ENCODE data around the gene GPR162. TPM values are rescaled to one million over a fixed set of nuclear protein-coding genes. Genes with fewer than 3 reads are reported as not detected.

The GPR162 gene
- total and polyA plus RNA-seq, 11 donors: 1.8 to 7.7 (median 3.0) TPM

DNA sequence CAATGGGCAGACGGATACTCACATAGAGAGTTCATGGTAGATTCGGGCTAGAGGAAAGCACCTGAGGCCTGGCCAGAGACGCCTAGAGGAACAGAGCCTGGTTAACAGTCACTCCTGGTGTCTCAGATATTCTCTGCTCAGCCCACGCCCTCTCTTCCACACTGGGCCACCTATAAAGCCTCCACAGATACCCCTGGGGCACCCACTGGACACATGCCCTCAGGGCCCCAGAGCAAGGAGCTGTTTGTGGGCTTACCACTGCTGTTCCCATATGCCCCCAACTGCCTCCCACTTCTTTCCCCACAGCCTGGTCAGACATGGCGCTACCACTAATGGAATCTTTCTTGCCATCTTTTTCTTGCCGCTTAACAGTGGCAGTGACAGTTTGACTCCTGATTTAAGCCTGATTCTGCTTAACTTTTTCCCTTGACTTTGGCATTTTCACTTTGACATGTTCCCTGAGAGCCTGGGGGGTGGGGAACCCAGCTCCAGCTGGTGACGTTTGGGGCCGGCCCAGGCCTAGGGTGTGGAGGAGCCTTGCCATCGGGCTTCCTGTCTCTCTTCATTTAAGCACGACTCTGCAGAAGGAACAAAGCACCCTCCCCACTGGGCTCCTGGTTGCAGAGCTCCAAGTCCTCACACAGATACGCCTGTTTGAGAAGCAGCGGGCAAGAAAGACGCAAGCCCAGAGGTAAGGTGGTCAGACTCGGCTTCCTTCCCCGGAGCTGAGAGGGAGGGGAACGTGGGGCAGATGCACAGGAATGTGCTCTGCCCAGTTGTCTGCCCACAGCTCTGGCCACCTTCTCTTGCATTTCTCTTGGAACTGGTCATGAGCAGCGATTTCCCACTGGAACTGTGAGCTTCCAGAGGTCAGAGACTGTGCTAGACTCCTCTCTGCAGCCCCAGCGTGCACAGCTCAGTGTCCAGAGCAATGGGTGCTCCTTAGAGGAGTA, 32.4 kb upstream of the GPR162 start, which contains the start of gene CD4:
Gene CD4 (plus strand): TSS at position 557 of the 953 bp plus-strand sequence. CDS start 10,611 bp downstream, outside the sequence.
- Histone ChIP-seq H3K27ac (peak within 1 kb of the TSS in 6 of 12 donors; percentile 13 to 95 (median 52)), H3K27me3 (peaks cover 0 to 4% (median 0%) of the 10 kb centered on the region in 9 donors), H3K9me3 (no peaks in the 10 kb centered on the region), H3K36me3 (no peaks in the 10 kb centered on the region), H3K4me1 (peaks cover 0 to 56% (median 2%) of the 10 kb centered on the region in 12 donors), H3K4me3 (peak within 1 kb of the TSS in 9 of 12 donors; percentile 5 to 65 (median 40))
- TF ChIP-seq CTCF (IDR thresholded peaks at IDR 0.05) (no peak), POLR2A (IDR thresholded peaks at IDR 0.05) (peak in 1 of 2 donors; percentile 22)
- WGBS, 4 donors: 65 to 74% (median 67%) methylated on average over 14 to 18 of the region's 18 CpGs
- DNase-seq (peak; percentile 63 to 86 (median 70)), ATAC-seq (peak; percentile 34 to 87 (median 75))
- intact Hi-C loops (cut with DNase I): loop anchor here in 1 of 10 donors (2.0 kb wide), 1 partner anchor 26 kb away; no protein-coding TSS in a partner anchor

DNA sequence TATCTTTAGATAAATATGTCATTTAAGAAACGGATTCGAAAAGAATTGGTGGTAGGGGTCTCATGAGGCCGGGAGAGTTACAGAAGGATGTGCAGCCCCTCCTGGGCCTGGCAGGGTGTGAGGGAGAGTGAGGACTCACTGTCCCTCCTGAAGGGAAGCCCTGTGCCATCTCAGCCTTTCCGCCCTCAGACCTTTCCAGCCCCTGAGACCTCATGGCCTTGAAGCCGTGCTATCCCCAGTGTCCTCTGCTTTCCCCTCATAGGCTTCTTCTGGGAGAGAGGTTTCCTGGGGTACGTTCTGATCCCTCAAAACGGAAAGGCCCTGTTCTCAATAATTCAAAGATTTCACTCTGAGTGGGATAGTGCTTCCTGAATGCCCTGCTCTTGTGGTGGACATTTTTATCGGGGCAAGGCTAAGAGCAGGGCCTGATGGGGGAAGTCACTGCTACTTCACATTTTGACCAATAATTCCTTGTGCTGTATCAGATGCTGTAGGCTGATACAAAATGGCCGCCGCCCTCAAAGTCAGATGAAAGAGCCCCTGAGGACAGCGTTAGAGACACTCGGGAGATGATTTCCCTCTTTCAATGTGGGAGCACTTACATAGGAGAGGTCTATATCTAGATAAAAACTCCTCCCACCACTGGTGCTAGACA, 31.0 kb upstream of the GPR162 start:
- intact Hi-C loops (cut with DNase I): no loop called here
- H3K36me3 ChIP-seq: peaks cover 0 to 7% (median 0%) of the 10 kb centered on the region in 9 donors
- 88 to 93% (median 90%) methylated on average over 12 of the region's 12 CpGs for WGBS, 4 donors
- no peak for ATAC-seq
- H3K27me3 ChIP-seq: peaks cover 0 to 4% (median 0%) of the 10 kb centered on the region in 9 donors
- peak overlapping the region in 1 of 12 donors; percentile 95 for H3K27ac ChIP-seq
- no peaks in the 10 kb centered on the region for H3K9me3 ChIP-seq
- peaks cover 0 to 48% (median 0%) of the 10 kb centered on the region in 12 donors for H3K4me1 ChIP-seq
- no peak for DNase-seq
- TF ChIP-seq CTCF (IDR thresholded peaks at IDR 0.05) (no peak), POLR2A (IDR thresholded peaks at IDR 0.05) (no peak)
- H3K4me3 ChIP-seq: peak overlapping the region in 5 of 12 donors; percentile 40 to 65 (median 50)

GRCh38 chr12:6791931-6792520, 29.6 kb upstream of the GPR162 start:
- Histone ChIP-seq H3K27me3 (peaks cover 0 to 4% (median 0%) of the 10 kb centered on the region in 9 donors), H3K9me3 (no peaks in the 10 kb centered on the region), H3K4me1 (peaks cover 0 to 38% (median 0%) of the 10 kb centered on the region in 12 donors), H3K4me3 (peak overlapping the region in 6 of 12 donors; percentile 14 to 65 (median 20)), H3K36me3 (peaks cover 0 to 21% (median 0%) of the 10 kb centered on the region in 9 donors), H3K27ac (peak overlapping the region in 3 of 12 donors; percentile 19 to 95 (median 37))
- DNase-seq (no peak), ATAC-seq (no peak)
- TF ChIP-seq POLR2A (IDR thresholded peaks at IDR 0.05): no peak
- no peak for TF ChIP-seq CTCF (IDR thresholded peaks at IDR 0.05)
- intact Hi-C loops (cut with DNase I): no loop called here
- WGBS, 4 donors: 78 to 88% (median 83%) methylated on average over 13 of the region's 13 CpGs

Data from heart left ventricle (tissue), 16 donors.